Hepatocyte (in vitro differentiated cells): ENCODE data around the gene ATP1A4. TPM values are rescaled to one million over a fixed set of nuclear protein-coding genes. Genes with fewer than 3 reads are reported as not detected.

Experiments
- DNase-seq: peaks from one replicate; pipeline ENCODE4 v3.0.0-alpha.2; 2016; ENCODE audit warnings: low spot score
- H2AFZ ChIP-seq: fragments of 200-600 bp; sonication (generic); 2 replicates; pipeline ENCODE4 v1.6.0; 2016; ENCODE audit warnings: antibody characterized with exemption, mild to moderate bottlenecking
- H3K27ac ChIP-seq: fragments of 200-600 bp; sonication (generic); 2 replicates; pipeline ENCODE4 v1.5.1; 2016; ENCODE audit warnings: mild to moderate bottlenecking
- H3K27me3 ChIP-seq: fragments of 200-600 bp; sonication (generic); 2 replicates; pipeline ENCODE4 v1.6.1; 2016
- H3K36me3 ChIP-seq: fragments of 200-600 bp; sonication (generic); replicated peaks from 2 replicates; pipeline ENCODE4 v1.5.1; 2016; ENCODE audit warnings: low read depth; ENCODE audit not compliant: insufficient read depth
- H3K4me1 ChIP-seq: fragments of 200-600 bp; sonication (generic); 2 replicates; pipeline ENCODE4 v1.5.1; 2016; ENCODE audit warnings: mild to moderate bottlenecking, moderate library complexity; ENCODE audit not compliant: insufficient read depth
- H3K4me2 ChIP-seq: fragments of 200-600 bp; sonication (generic); 2 replicates; pipeline ENCODE4 v1.6.0; 2016
- H3K4me3 ChIP-seq: fragments of 200-600 bp; sonication (generic); 2 replicates; pipeline ENCODE4 v1.5.1; 2016; ENCODE audit warnings: mild to moderate bottlenecking
- H3K79me2 ChIP-seq: fragments of 200-600 bp; sonication (generic); 2 replicates; pipeline ENCODE4 v1.6.0; 2017; ENCODE audit warnings: mild to moderate bottlenecking
- H3K9me2 ChIP-seq: fragments of 200-600 bp; sonication (generic); replicated peaks from 2 replicates; pipeline ENCODE4 v1.6.0; 2017; ENCODE audit warnings: mild to moderate bottlenecking; ENCODE audit not compliant: insufficient read depth
- H3K9me3 ChIP-seq: fragments of 200-600 bp; sonication (generic); 2 replicates; pipeline ENCODE4 v1.5.1; 2016; ENCODE audit warnings: low read depth, mild to moderate bottlenecking
- H4K20me1 ChIP-seq: fragments of 200-600 bp; sonication (generic); 2 replicates; pipeline ENCODE4 v1.6.0; 2016; ENCODE audit warnings: mild to moderate bottlenecking; ENCODE audit not compliant: insufficient read depth, poor library complexity, severe bottlenecking
- CTCF ChIP-seq: fragments of 200-600 bp; sonication (generic); IDR thresholded peaks from 2 replicates; pipeline ENCODE4 v1.5.1; 2016; ENCODE audit warnings: antibody characterized with exemption, mild to moderate bottlenecking; ENCODE audit not compliant: poor library complexity
- EZH2 ChIP-seq: fragments of 200-600 bp; sonication (generic); IDR thresholded peaks from 2 replicates; pipeline ENCODE4 v1.6.1; 2016; ENCODE audit warnings: antibody characterized with exemption, mild to moderate bottlenecking, borderline replicate concordance
- EZH2phosphoT487 ChIP-seq: fragments of 200-600 bp; sonication (generic); IDR thresholded peaks from one replicate; pipeline ENCODE4 v1.6.1; 2018; ENCODE audit warnings: antibody characterized with exemption, mild to moderate bottlenecking, low read depth, moderate library complexity; ENCODE audit not compliant: unreplicated experiment, severe bottlenecking
- WGBS: methylation state at CpG from one replicate; pipeline ENCODE4 v1.1.6; 2016; ENCODE audit warnings: low lambda C conversion rate; ENCODE audit errors: missing lambda C conversion rate; 5-methylcytosine and 5-hydroxymethylcytosine counted together
- polyA plus RNA-seq: library from polyadenylated mRNA; unstranded; fragments of >200 nt; fragmentation: Nextera tagmentation; extraction: Ambion mirVana; gene quantifications from 2 replicates; pipeline ENCODE4 v1.2.1, GENCODE V29; 2016
- total RNA-seq: library from RNA; depleted of rRNA; stranded (reverse); fragments of >200 nt; gene quantifications from 2 replicates; pipeline ENCODE4 v1.2.3, GENCODE V29; 2014

ATP1A4 gene
- total and polyA plus RNA-seq, 2 experiments from 2014 or later, result 0.45 to 4.4 TPM

GRCh38 chr1:160129046-160129445 is 22.4 kb upstream of the ATP1A4 start:
- H3K4me3 ChIP-seq, result no peak overlapping the region
- no peaks in the 10 kb centered on the region for H3K9me2 ChIP-seq
- DNase-seq, result no peak
- no peak overlapping the region for H2AFZ ChIP-seq
- H3K9me3 ChIP-seq, result no peaks in the 10 kb centered on the region
- WGBS, result 85% methylated on average over 5 of the region's 5 CpGs
- TF ChIP-seq EZH2 (no peak), CTCF (no peak)
- no peak overlapping the region for H3K27ac ChIP-seq
- H3K27me3 ChIP-seq, result no peaks in the 10 kb centered on the region
- no peaks in the 10 kb centered on the region for H3K79me2 ChIP-seq
- H3K36me3 ChIP-seq, result no peaks in the 10 kb centered on the region
- peaks cover 8% of the 10 kb centered on the region for H3K4me1 ChIP-seq
- H4K20me1 ChIP-seq, result no peaks in the 10 kb centered on the region
- no peak overlapping the region for H3K4me2 ChIP-seq

GRCh38 chr1:160129558-160129957 is 21.8 kb upstream of the ATP1A4 start:
- H3K4me1 ChIP-seq, result peaks cover 8% of the 10 kb centered on the region
- 76% methylated on average over 3 of the region's 3 CpGs for WGBS
- H4K20me1 ChIP-seq, result no peaks in the 10 kb centered on the region
- TF ChIP-seq CTCF (no peak), EZH2phosphoT487 (no peak), EZH2 (no peak)
- no peaks in the 10 kb centered on the region for H3K27me3 ChIP-seq
- no peaks in the 10 kb centered on the region for H3K9me2 ChIP-seq
- no peaks in the 10 kb centered on the region for H3K36me3 ChIP-seq
- H3K79me2 ChIP-seq, result no peaks in the 10 kb centered on the region
- H3K4me2 ChIP-seq, result no peak overlapping the region
- H3K27ac ChIP-seq, result no peak overlapping the region
- no peaks in the 10 kb centered on the region for H3K9me3 ChIP-seq
- H2AFZ ChIP-seq, result no peak overlapping the region
- DNase-seq, result no peak
- H3K4me3 ChIP-seq, result no peak overlapping the region

GRCh38 chr1:160129966-160130365 is 21.4 kb upstream of the ATP1A4 start:
- 94% methylated on average over 11 of the region's 11 CpGs for WGBS
- no peaks in the 10 kb centered on the region for H3K36me3 ChIP-seq
- H3K9me3 ChIP-seq, result no peaks in the 10 kb centered on the region
- H3K4me1 ChIP-seq, result peaks cover 6% of the 10 kb centered on the region
- H3K27me3 ChIP-seq, result no peaks in the 10 kb centered on the region
- no peak overlapping the region for H3K4me3 ChIP-seq
- no peaks in the 10 kb centered on the region for H3K79me2 ChIP-seq
- no peaks in the 10 kb centered on the region for H3K9me2 ChIP-seq
- H4K20me1 ChIP-seq, result no peaks in the 10 kb centered on the region
- no peak overlapping the region for H3K27ac ChIP-seq
- no peak overlapping the region for H3K4me2 ChIP-seq
- no peak for DNase-seq
- no peak overlapping the region for H2AFZ ChIP-seq
- TF ChIP-seq EZH2 (no peak), EZH2phosphoT487 (no peak), CTCF (no peak)

- Histone ChIP-seq H4K20me1 (no peaks in the 10 kb centered on the region), H3K27me3 (no peaks in the 10 kb centered on the region), H3K9me3 (no peaks in the 10 kb centered on the region), H3K27ac (no peak overlapping the region), H3K4me1 (peaks cover 1% of the 10 kb centered on the region), H3K4me3 (no peak overlapping the region), H3K4me2 (no peak overlapping the region), H3K79me2 (no peaks in the 10 kb centered on the region), H3K36me3 (no peaks in the 10 kb centered on the region), H3K9me2 (no peaks in the 10 kb centered on the region), H2AFZ (no peak overlapping the region)
- DNase-seq, result no peak
- 92% methylated on average over 5 of the region's 5 CpGs for WGBS
- TF ChIP-seq EZH2phosphoT487 (no peak), EZH2 (no peak)
Measured at GRCh38 chr1:160130486-160130885, 20.9 kb upstream of the ATP1A4 start.
